Loucy (cell line): ENCODE results near the gene OR6K6.

Source experiments
- CTCF ChIP-seq: fragments of 200-600 bp; sonication (generic); conservative IDR thresholded peaks from 2 replicates; pipeline ENCODE4 v1.5.1; 2014; ENCODE audit warnings: mild to moderate bottlenecking, antibody characterized with exemption, low read length
- EZH2phosphoT487 ChIP-seq: fragments of 200-600 bp; IDR thresholded peaks from 2 replicates; pipeline ENCODE4 v1.6.1; 2018; ENCODE audit warnings: antibody characterized with exemption, mild to moderate bottlenecking, moderate library complexity, borderline replicate concordance

- TF ChIP-seq CTCF: no peak
- no peak for TF ChIP-seq EZH2phosphoT487
Observed at GRCh38 chr1:158800526-158800925, 46.0 kb downstream of the OR6K6 start.
